Neural progenitor cell (in vitro differentiated cells): Measurements from ENCODE around the gene PARD6A. TPM values are rescaled to one million over a fixed set of nuclear protein-coding genes. Genes with fewer than 3 reads are reported as not detected.

ENCODE experiments used
- DNase-seq: peaks from one replicate; pipeline ENCODE4 v3.0.0-alpha.2; 2016; ENCODE audit warnings: low spot score
- H2AFZ ChIP-seq: fragments of 200-600 bp; sonication (generic); replicated peaks from 2 replicates; pipeline ENCODE4 v1.6.1; 2016; ENCODE audit warnings: antibody characterized with exemption
- H3F3A ChIP-seq: fragments of 200-600 bp; sonication (generic); 2 replicates; pipeline ENCODE4 v1.6.1; 2016; ENCODE audit warnings: antibody characterized with exemption, low read depth
- H3K27ac ChIP-seq: fragments of 200-600 bp; sonication (generic); 2 replicates; pipeline ENCODE4 v1.5.1; 2016; ENCODE audit warnings: mild to moderate bottlenecking
- H3K27me3 ChIP-seq: fragments of 200-600 bp; sonication (generic); 2 replicates; pipeline ENCODE4 v1.6.1; 2016; ENCODE audit warnings: mild to moderate bottlenecking, moderate library complexity
- H3K36me3 ChIP-seq: fragments of 200-600 bp; sonication (generic); 2 replicates; pipeline ENCODE4 v1.5.1; 2016
- H3K4me1 ChIP-seq: fragments of 200-600 bp; sonication (generic); 2 replicates; pipeline ENCODE4 v1.6.1; 2016; ENCODE audit warnings: mixed run types
- H3K4me2 ChIP-seq: fragments of 200-600 bp; sonication (generic); 2 replicates; pipeline ENCODE4 v1.6.1; 2016
- H3K4me3 ChIP-seq: fragments of 200-600 bp; sonication (generic); 2 replicates; pipeline ENCODE4 v1.5.1; 2016
- H3K79me2 ChIP-seq: fragments of 200-600 bp; sonication (generic); 2 replicates; pipeline ENCODE4 v1.6.1; 2016; ENCODE audit warnings: low read depth
- H3K9ac ChIP-seq: fragments of 200-600 bp; sonication (generic); 2 replicates; pipeline ENCODE4 v1.6.1; 2016
- H3K9me3 ChIP-seq: fragments of 200-600 bp; sonication (generic); 2 replicates; pipeline ENCODE4 v1.5.1; 2016; ENCODE audit warnings: low read depth
- H4K20me1 ChIP-seq: fragments of 200-600 bp; sonication (generic); 2 replicates; pipeline ENCODE4 v1.6.1; 2016; ENCODE audit warnings: low read depth
- H3K27ac Mint-ChIP-seq: 3 replicates; pipeline ENCODE4 v1.8.0; 2021; ENCODE audit warnings: mixed read lengths
- H3K27me3 Mint-ChIP-seq: 2 replicates; pipeline ENCODE4 v1.8.0; 2022; ENCODE audit warnings: low read depth, mild to moderate bottlenecking, inconsistent platforms, moderate library complexity, mixed read lengths; ENCODE audit not compliant: insufficient read depth
- H3K36me3 Mint-ChIP-seq: 3 replicates; pipeline ENCODE4 v1.8.0; 2021; ENCODE audit warnings: mixed read lengths
- H3K4me1 Mint-ChIP-seq: 3 replicates; pipeline ENCODE4 v1.8.0; 2021; ENCODE audit warnings: mixed read lengths
- H3K4me3 Mint-ChIP-seq: 3 replicates; pipeline ENCODE4 v1.8.0; 2021; ENCODE audit warnings: mild to moderate bottlenecking, moderate library complexity, mixed read lengths
- H3K9me3 Mint-ChIP-seq: 3 replicates; pipeline ENCODE4 v1.8.0; 2020; ENCODE audit warnings: mixed read lengths
- CTCF ChIP-seq: fragments of 200-600 bp; sonication (generic); IDR thresholded peaks from 2 replicates; pipeline ENCODE4 v1.5.1; 2017; ENCODE audit warnings: antibody characterized with exemption, mild to moderate bottlenecking
- EZH2 ChIP-seq: fragments of 200-600 bp; sonication (generic); IDR thresholded peaks from 2 replicates; pipeline ENCODE4 v1.6.1; 2017; ENCODE audit warnings: antibody characterized with exemption, mild to moderate bottlenecking, moderate library complexity
- EZH2phosphoT487 ChIP-seq: fragments of 200-600 bp; sonication (generic); IDR thresholded peaks from 2 replicates; pipeline ENCODE4 v1.6.1; 2017; ENCODE audit warnings: antibody characterized with exemption
- total RNA-seq: library from RNA; depleted of rRNA; stranded (reverse); fragments of >200 nt; gene quantifications from 2 replicates; pipeline ENCODE4 v1.2.3, GENCODE V29; 2015; ENCODE audit warnings: low replicate concordance

Gene PARD6A
- total RNA-seq, 1 donor from 2014 or later: 2.7 TPM

DNA sequence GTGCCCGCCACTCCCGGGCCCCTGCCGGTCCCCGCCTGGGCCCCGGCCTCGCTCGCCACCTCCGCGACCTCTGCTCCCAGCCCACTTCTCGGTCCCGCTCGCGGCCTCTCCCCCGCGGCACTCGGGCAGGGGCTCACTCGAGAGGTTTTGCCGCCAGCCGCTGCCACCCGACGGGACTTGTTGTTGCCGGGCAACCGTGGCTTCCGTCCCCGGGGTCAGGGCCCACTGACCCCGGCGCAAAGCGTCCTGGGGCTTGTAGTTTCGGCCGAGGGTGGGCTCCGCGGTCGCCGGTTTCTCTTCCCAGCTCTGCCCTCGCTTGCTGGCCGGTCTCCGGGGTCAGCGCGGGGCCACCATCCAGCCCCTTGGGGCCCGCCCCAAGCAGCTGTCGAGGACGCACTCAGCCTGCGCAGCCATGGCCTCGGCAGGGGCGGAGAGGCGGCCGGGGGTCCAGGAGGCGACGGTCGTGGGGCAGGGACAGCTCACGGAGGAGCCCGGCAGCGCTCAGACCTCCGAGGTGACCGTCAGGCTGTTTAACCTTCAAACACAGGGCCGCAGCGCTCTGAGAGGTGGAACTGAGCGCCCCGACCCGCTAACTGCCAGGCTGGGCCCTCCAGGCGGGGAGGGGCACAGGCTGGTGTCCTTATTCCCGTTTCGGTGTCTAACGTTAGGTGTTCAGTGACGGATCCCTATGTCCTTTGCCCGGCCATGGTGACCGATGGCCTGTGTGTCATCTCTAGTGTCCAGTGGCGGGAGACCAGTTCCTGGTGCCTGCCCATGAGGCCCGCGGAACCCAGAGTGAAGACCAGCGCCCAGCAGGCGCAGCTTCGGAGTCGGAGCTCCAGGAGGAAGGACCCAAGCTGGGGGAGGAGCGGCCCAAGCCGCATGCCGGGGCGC lies 6.0 kb downstream of the PARD6A start, which contains the start of the genes C16orf86 and ENKD1:
TSS of gene C16orf86 (plus strand) at position 256 of the 894 bp plus-strand sequence. CDS start at position 413, 157 bp downstream.
TSS of gene ENKD1 (minus strand) at position 192 of the 894 bp plus-strand sequence. CDS start 308 bp downstream, outside the sequence.
- Histone ChIP-seq H4K20me1 (peaks cover 48% of the 10 kb centered on the region), H3K79me2 (no peaks in the 10 kb centered on the region), H3F3A (peaks cover 24% of the 10 kb centered on the region), H3K27ac (no peak within 1 kb of the TSS), H3K9me3 (no peaks in the 10 kb centered on the region), H2AFZ (peak within 1 kb of the TSS; percentile 48), H3K4me2 (peak within 1 kb of the TSS; percentile 91), H3K27me3 (peaks cover 7% of the 10 kb centered on the region), H3K9ac (no peak within 1 kb of the TSS), H3K4me1 (peaks cover 14% of the 10 kb centered on the region), H3K4me3 (peak within 1 kb of the TSS; percentile 90), H3K36me3 (no peaks in the 10 kb centered on the region)
- H3K9me3 Mint-ChIP-seq: no peaks in the 10 kb centered on the region
- TF ChIP-seq EZH2phosphoT487: no peak
- TF ChIP-seq EZH2: peak; percentile 15
- DNase-seq: peak; percentile 96
- no peak within 1 kb of the TSS for H3K27ac Mint-ChIP-seq
- peaks cover 28% of the 10 kb centered on the region for H3K4me1 Mint-ChIP-seq
- H3K36me3 Mint-ChIP-seq: peaks cover 10% of the 10 kb centered on the region
- peak within 1 kb of the TSS; percentile 85 for H3K4me3 Mint-ChIP-seq
- H3K27me3 Mint-ChIP-seq: peaks cover 7% of the 10 kb centered on the region

DNA sequence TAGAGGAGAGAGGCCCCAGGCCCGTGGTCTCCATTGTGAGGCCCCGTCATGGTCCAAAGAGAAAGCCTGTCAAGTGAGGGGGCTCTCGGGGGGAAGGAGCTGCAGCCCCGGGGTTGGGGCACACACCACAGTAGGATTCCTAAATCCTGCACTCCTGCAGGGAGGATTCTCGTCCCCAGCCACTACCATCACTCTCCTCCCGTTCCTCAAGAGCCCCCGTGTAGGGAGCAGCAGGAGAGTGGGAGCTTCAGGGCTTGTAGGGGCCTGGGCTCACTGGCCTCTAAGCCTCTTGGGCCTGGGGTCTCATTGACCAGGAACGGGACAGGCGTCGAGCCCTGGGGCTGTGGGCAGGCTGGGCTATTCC lies 6.7 kb downstream of the PARD6A start:
- Mint-ChIP-seq H3K4me3 (peak overlapping the region; percentile 84), H3K9me3 (no peaks in the 10 kb centered on the region), H3K36me3 (peaks cover 10% of the 10 kb centered on the region), H3K27me3 (peaks cover 7% of the 10 kb centered on the region), H3K4me1 (peaks cover 27% of the 10 kb centered on the region), H3K27ac (no peak overlapping the region)
- peaks cover 18% of the 10 kb centered on the region for H3F3A ChIP-seq
- peak overlapping the region; percentile 90 for H3K4me3 ChIP-seq
- no peak overlapping the region for H2AFZ ChIP-seq
- TF ChIP-seq EZH2: no peak
- no peak for TF ChIP-seq CTCF
- no peak for TF ChIP-seq EZH2phosphoT487
- no peaks in the 10 kb centered on the region for H3K9me3 ChIP-seq
- peaks cover 13% of the 10 kb centered on the region for H3K4me1 ChIP-seq
- H3K9ac ChIP-seq: no peak overlapping the region
- H3K79me2 ChIP-seq: no peaks in the 10 kb centered on the region
- H3K27me3 ChIP-seq: peaks cover 5% of the 10 kb centered on the region
- H4K20me1 ChIP-seq: peaks cover 42% of the 10 kb centered on the region
- H3K4me2 ChIP-seq: peak overlapping the region; percentile 91
- no peak overlapping the region for H3K27ac ChIP-seq
- DNase-seq: no peak
- no peaks in the 10 kb centered on the region for H3K36me3 ChIP-seq

DNA sequence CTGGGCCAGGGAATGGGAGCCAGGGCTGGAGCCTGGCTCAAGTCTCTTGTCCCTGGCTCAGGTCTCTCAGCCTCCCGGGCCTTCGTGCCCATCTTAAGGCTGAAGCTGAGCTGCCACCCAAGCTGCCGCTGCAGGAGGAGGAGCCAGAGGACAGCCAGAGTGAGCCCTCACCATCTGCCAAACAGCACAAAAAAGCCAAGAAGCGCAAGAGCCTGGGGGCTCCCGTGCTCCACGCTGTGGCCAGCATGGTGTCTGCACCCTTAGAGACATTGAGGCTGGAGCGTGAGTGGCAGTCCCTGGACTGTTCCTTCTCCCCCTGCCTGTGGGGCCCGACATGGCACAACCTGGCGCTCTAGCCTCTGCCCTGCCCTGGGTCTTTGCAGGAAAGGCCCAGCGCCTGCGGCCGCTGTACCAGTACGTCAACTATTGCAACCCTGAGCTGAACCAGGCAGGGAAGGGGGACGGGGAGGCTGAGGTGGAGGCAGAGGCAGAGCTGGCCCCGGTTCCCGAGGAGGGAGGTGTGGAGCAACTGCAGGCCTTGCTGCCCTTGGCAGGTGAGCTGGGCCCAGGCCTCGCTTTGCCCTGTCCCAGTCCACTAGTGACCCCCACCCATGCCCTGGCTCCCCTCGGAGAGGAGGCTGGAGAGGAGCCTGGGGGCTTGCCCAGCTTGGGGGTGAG lies 7.2 kb downstream of the PARD6A start:
- TF ChIP-seq EZH2 (no peak), CTCF (peak; percentile 67)
- H3K27me3 Mint-ChIP-seq: peaks cover 7% of the 10 kb centered on the region
- no peaks in the 10 kb centered on the region for H3K9me3 ChIP-seq
- peaks cover 10% of the 10 kb centered on the region for H3K36me3 Mint-ChIP-seq
- H3K27ac ChIP-seq: no peak overlapping the region
- no peaks in the 10 kb centered on the region for H3K79me2 ChIP-seq
- H2AFZ ChIP-seq: no peak overlapping the region
- peaks cover 29% of the 10 kb centered on the region for H3K4me1 Mint-ChIP-seq
- H3K36me3 ChIP-seq: no peaks in the 10 kb centered on the region
- H3K27me3 ChIP-seq: peaks cover 5% of the 10 kb centered on the region
- no peak overlapping the region for H3K4me3 ChIP-seq
- no peaks in the 10 kb centered on the region for H3K9me3 Mint-ChIP-seq
- H3K9ac ChIP-seq: no peak overlapping the region
- peaks cover 13% of the 10 kb centered on the region for H3K4me1 ChIP-seq
- peak overlapping the region; percentile 84 for H3K4me3 Mint-ChIP-seq
- DNase-seq: peak; percentile 93
- H4K20me1 ChIP-seq: peaks cover 37% of the 10 kb centered on the region
- H3F3A ChIP-seq: peaks cover 17% of the 10 kb centered on the region
- no peak overlapping the region for H3K27ac Mint-ChIP-seq
- H3K4me2 ChIP-seq: peak overlapping the region; percentile 91
